Measurements from ENCODE around the gene ANKS6. TPM values are rescaled to one million over a fixed set of nuclear protein-coding genes. Genes with fewer than 3 reads are reported as not detected.

Gene ANKS6
- total and polyA plus RNA-seq, 10 of the 15 experiments (the other 5 are each of a cell fraction or from before 2014, with no cell fraction given) = 2.0 to 16.2 (median 6.1) TPM

DNA sequence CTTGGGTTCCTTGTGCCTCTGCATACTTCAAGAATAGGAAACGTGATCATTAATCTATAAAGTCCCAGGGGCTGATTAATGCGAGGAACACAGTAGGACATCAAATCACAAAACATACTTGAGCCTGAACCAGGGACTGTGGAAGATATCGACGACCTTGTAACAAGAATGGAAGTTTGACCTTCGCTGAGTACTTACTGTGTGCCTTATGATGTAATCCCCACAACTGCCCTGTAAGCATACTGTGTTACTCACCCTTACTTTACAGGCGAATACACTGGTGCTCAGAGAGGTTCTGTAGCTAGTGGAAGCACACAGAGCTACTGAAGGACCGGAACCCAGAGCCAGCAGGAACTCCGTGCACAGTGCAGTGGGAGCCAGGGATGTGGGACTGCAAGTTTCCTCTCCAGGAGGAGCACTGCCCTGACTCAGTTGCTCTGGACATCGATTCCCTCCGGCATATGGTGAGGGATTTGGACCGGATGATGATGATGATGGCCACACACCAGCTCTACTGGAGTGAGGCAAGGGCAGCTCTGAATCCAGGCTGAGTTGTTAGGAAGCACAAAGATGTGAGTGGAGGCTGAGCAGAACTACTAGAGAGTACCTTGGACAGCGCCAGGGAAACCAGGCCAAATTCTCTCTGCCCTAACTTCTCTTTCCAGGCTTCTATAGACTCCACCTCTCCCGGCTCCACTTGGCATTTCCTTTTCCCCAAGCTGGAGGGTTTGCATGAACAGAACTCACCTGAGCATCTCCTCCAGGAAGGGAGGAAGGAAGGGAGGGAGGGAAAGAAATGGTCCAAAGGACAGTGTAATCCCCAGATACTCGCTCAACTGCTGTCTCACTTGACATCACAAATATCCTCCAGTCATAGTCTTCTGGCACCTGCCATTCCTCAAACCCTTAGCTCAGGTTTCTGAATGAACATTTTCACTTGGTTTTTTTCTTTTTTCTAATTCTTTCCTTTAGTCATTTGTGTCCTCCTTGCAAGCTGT lies 86.1 kb downstream of the ANKS6 start:
- intact Hi-C loops (cut with micrococcal nuclease; ENCODE audit: unreplicated experiment) (no loop called here), in situ Hi-C loops (cut with MboI) (no loop called here)
- no peaks in the 10 kb centered on the region for H3K9me3 ChIP-seq (replicated peaks; ENCODE audit: control insufficient read depth, insufficient read depth, low read length)
- H3K4me3 ChIP-seq = no peak overlapping the region
- no peak for TF ChIP-seq EZH2 (IDR thresholded peaks at IDR 0.05; ENCODE audit: borderline replicate concordance, control insufficient read depth, low read depth, low read length)
- TF ChIP-seq, protein P1, sequence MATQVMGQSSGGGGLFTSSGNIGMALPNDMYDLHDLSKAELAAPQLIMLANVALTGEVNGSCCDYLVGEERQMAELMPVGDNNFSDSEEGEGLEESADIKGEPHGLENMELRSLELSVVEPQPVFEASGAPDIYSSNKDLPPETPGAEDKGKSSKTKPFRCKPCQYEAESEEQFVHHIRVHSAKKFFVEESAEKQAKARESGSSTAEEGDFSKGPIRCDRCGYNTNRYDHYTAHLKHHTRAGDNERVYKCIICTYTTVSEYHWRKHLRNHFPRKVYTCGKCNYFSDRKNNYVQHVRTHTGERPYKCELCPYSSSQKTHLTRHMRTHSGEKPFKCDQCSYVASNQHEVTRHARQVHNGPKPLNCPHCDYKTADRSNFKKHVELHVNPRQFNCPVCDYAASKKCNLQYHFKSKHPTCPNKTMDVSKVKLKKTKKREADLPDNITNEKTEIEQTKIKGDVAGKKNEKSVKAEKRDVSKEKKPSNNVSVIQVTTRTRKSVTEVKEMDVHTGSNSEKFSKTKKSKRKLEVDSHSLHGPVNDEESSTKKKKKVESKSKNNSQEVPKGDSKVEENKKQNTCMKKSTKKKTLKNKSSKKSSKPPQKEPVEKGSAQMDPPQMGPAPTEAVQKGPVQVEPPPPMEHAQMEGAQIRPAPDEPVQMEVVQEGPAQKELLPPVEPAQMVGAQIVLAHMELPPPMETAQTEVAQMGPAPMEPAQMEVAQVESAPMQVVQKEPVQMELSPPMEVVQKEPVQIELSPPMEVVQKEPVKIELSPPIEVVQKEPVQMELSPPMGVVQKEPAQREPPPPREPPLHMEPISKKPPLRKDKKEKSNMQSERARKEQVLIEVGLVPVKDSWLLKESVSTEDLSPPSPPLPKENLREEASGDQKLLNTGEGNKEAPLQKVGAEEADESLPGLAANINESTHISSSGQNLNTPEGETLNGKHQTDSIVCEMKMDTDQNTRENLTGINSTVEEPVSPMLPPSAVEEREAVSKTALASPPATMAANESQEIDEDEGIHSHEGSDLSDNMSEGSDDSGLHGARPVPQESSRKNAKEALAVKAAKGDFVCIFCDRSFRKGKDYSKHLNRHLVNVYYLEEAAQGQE (IDR thresholded peaks at IDR 0.05; ENCODE audit: low read depth, low read length) = peak; percentile 82
- no peak for ATAC-seq
- no peak overlapping the region for H2AFZ ChIP-seq (ENCODE audit: control insufficient read depth, low read depth, low read length)
- H3K9ac ChIP-seq (ENCODE audit: control insufficient read depth, insufficient read depth, low read length) = no peak overlapping the region
- no peaks in the 10 kb centered on the region for H3K79me2 ChIP-seq (ENCODE audit: control insufficient read depth, insufficient read depth, low read length)
- H3K4me2 ChIP-seq (ENCODE audit: control insufficient read depth, insufficient read depth) = no peak overlapping the region
- no peak for FAIRE-seq
- no peaks in the 10 kb centered on the region for H3K36me3 ChIP-seq (ENCODE audit: control insufficient read depth in 2 of 2, insufficient read depth in 2 of 2, low read length in 1 of 2)
- H3K4me1 ChIP-seq (ENCODE audit: control insufficient read depth, insufficient read depth, low read length) = no peaks in the 10 kb centered on the region
- no peak overlapping the region for H3K27ac ChIP-seq (ENCODE audit: control insufficient read depth, insufficient read depth)
- BruUV-seq (replicated peaks) = no TSS peak
- no peaks in the 10 kb centered on the region for H4K20me1 ChIP-seq (ENCODE audit: control insufficient read depth, insufficient read depth)
- no peak for DNase-seq (ENCODE audit: low read depth, low spot score)
- ChIA-PET POLR2A (no interaction called here), SMC1A (ENCODE audit: uncharacterized antibody, unreplicated experiment) (no interaction called here), CTCF (interaction anchor here (1.1 kb wide), 1 partner anchor 394 kb away, joined by 3 read pairs; no protein-coding TSS in a partner anchor), RAD21 (ENCODE audit: unreplicated experiment) (no interaction called here)
- 53% methylated on average over 14 of the region's 14 CpGs for WGBS (ENCODE audit: insufficient coverage, insufficient replicate concordance, low lambda C conversion rate, missing lambda C conversion rate)
- H3K27me3 ChIP-seq (replicated peaks in 1 of 2; ENCODE audit: control insufficient read depth in 2 of 2, insufficient read depth in 2 of 2, low read length in 1 of 2) = peaks cover 5 to 12% of the 10 kb centered on the region in 2 experiments; a peak in 3 of 4 replicates
